OCI-LY1 (cell line): ENCODE data around the gene SEL1L3.

Experiments used
- CTCF ChIP-seq: fragments of 200-600 bp; sonication (generic), shearing (Covaris generic); IDR thresholded peaks from 2 replicates; pipeline ENCODE4 v1.5.1; 2017; ENCODE audit warnings: mild to moderate bottlenecking, antibody characterized with exemption, low read length, moderate library complexity, mixed read lengths
- EZH2 ChIP-seq: fragments of 200-600 bp; sonication (generic), shearing (Covaris generic); IDR thresholded peaks from 2 replicates; pipeline ENCODE4 v1.8.0; 2017; ENCODE audit warnings: borderline replicate concordance, mixed run types, mild to moderate bottlenecking, antibody characterized with exemption, low read length, moderate library complexity, mixed read lengths

GRCh38 chr4:25890571-25891485 lies 28.0 kb upstream of the SEL1L3 start:
- TF ChIP-seq CTCF = no peak
- TF ChIP-seq EZH2 = no peak
